ENCODE results near the gene EPHA7.

- TF ChIP-seq CTCF (IDR thresholded peaks at IDR 0.05; ENCODE audit: extremely low read depth in 1 of 2, insufficient read depth in 1 of 2, low read depth in 1 of 2, low read length in 2 of 2), result no peak
- no peak for TF ChIP-seq POLR2A (IDR thresholded peaks at IDR 0.05; ENCODE audit: low read depth, low read length)
- TF ChIP-seq GATA2 (IDR thresholded peaks at IDR 0.05; ENCODE audit: insufficient read depth, insufficient read length, low read depth, low read length), result no peak
Measured at GRCh38 chr6:93323630-93324029, 95.7 kb downstream of the EPHA7 start.

Data from endothelial cell of umbilical vein (primary cell).